Loucy (cell line): ENCODE data around the gene LEMD1.

Experiments used
- H2AFZ ChIP-seq: fragments of 200-600 bp; sonication (generic); 2 replicates; pipeline ENCODE4 v1.6.0; 2016; ENCODE audit warnings: antibody characterized with exemption, mild to moderate bottlenecking, low read length, moderate library complexity
- H3F3A ChIP-seq: fragments of 200-600 bp; 2 replicates; pipeline ENCODE4 v1.6.0; 2016; ENCODE audit warnings: antibody characterized with exemption, low read depth, mild to moderate bottlenecking
- H3K27me3 ChIP-seq: fragments of 200-600 bp; sonication (generic); 2 replicates; pipeline ENCODE4 v1.6.1; 2014; ENCODE audit warnings: low read length, mild to moderate bottlenecking; ENCODE audit not compliant: insufficient read depth, poor library complexity, severe bottlenecking
- H3K36me3 ChIP-seq: fragments of 200-600 bp; sonication (generic); 2 replicates; pipeline ENCODE4 v1.6.1; 2016; ENCODE audit warnings: low read length; ENCODE audit not compliant: insufficient read depth
- H3K4me1 ChIP-seq: fragments of 200-600 bp; sonication (generic); 2 replicates; pipeline ENCODE4 v1.5.1; 2014; ENCODE audit warnings: low read length, mild to moderate bottlenecking; ENCODE audit not compliant: insufficient read depth, poor library complexity, severe bottlenecking
- H3K4me2 ChIP-seq: fragments of 200-600 bp; sonication (generic); 2 replicates; pipeline ENCODE4 v1.6.0; 2014; ENCODE audit warnings: antibody characterized with exemption, low read length, low read depth, mild to moderate bottlenecking; ENCODE audit not compliant: poor library complexity, severe bottlenecking
- H3K4me3 ChIP-seq: fragments of 200-600 bp; sonication (generic); 2 replicates; pipeline ENCODE4 v1.5.1; 2014; ENCODE audit warnings: low read length, mild to moderate bottlenecking, mixed read lengths; ENCODE audit not compliant: poor library complexity, severe bottlenecking
- H3K79me2 ChIP-seq: fragments of 200-600 bp; sonication (generic); 2 replicates; pipeline ENCODE4 v1.6.1; 2014; ENCODE audit warnings: low read length; ENCODE audit not compliant: insufficient read depth
- H3K9ac ChIP-seq: fragments of 200-600 bp; sonication (generic); 2 replicates; pipeline ENCODE4 v1.6.0; 2014; ENCODE audit warnings: mild to moderate bottlenecking, low read depth, low read length, moderate library complexity; ENCODE audit not compliant: poor library complexity, severe bottlenecking
- H3K9me2 ChIP-seq: fragments of 200-600 bp; sonication (generic); replicated peaks from 2 replicates; pipeline ENCODE4 v1.6.1; 2016; ENCODE audit warnings: low read depth, low read length, mixed read lengths
- H3K9me3 ChIP-seq: fragments of 200-600 bp; sonication (generic); 2 replicates; pipeline ENCODE4 v1.6.1; 2014; ENCODE audit warnings: mild to moderate bottlenecking, antibody characterized with exemption, low read length, low read depth; ENCODE audit not compliant: insufficient read depth
- H4K20me1 ChIP-seq: fragments of 200-600 bp; sonication (generic); 2 replicates; pipeline ENCODE4 v1.6.0; 2014; ENCODE audit warnings: antibody characterized with exemption, low read length, mild to moderate bottlenecking; ENCODE audit not compliant: insufficient read depth, poor library complexity, severe bottlenecking
- CTCF ChIP-seq: fragments of 200-600 bp; sonication (generic); conservative IDR thresholded peaks from 2 replicates; pipeline ENCODE4 v1.5.1; 2014; ENCODE audit warnings: mild to moderate bottlenecking, antibody characterized with exemption, low read length
- EZH2phosphoT487 ChIP-seq: fragments of 200-600 bp; IDR thresholded peaks from 2 replicates; pipeline ENCODE4 v1.6.1; 2018; ENCODE audit warnings: antibody characterized with exemption, mild to moderate bottlenecking, moderate library complexity, borderline replicate concordance

The LEMD1 gene, protein sequence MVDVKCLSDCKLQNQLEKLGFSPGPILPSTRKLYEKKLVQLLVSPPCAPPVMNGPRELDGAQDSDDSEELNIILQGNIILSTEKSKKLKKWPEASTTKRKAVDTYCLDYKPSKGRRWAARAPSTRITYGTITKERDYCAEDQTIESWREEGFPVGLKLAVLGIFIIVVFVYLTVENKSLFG

GRCh38 chr1:205421798-205422197 is at the start of gene LEMD1:
LEMD1 (minus strand) TSS chr1:205422056; CDS start chr1:205420536, 1,520 bp downstream.
- H3K9me2 ChIP-seq: no peaks in the 10 kb centered on the region
- no peaks in the 10 kb centered on the region for H3K79me2 ChIP-seq
- no peak within 1 kb of the TSS for H3K4me2 ChIP-seq
- H3K9me3 ChIP-seq: no peaks in the 10 kb centered on the region
- peaks cover 24% of the 10 kb centered on the region for H3K4me1 ChIP-seq
- H3F3A ChIP-seq: no peaks in the 10 kb centered on the region
- no peak within 1 kb of the TSS for H3K9ac ChIP-seq
- H4K20me1 ChIP-seq: no peaks in the 10 kb centered on the region
- H2AFZ ChIP-seq: no peak within 1 kb of the TSS
- no peaks in the 10 kb centered on the region for H3K27me3 ChIP-seq
- no peak for TF ChIP-seq EZH2phosphoT487
- TF ChIP-seq CTCF: no peak
- no peaks in the 10 kb centered on the region for H3K36me3 ChIP-seq
- H3K4me3 ChIP-seq: no peak within 1 kb of the TSS

DNA sequence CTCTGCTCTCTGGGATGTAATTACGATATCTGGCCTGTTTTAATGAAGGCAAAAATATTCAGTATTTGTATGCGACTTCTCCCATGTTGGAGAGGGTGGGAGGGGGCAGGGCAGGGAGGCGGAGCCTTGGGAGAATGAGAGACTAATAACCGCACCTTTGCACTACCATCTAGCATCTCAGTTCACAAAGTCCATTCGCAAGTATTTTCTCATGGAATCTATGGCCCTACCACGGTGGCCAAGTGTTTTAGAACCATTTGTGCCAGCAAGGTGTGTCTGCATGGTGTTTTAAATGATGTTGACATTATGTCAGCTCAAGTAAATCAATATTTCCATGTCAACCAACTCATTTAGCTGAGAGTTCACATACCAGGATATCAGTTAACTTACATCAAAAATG is 48.3 kb upstream of the LEMD1 start:
- no peaks in the 10 kb centered on the region for H3K27me3 ChIP-seq
- no peaks in the 10 kb centered on the region for H3K79me2 ChIP-seq
- H2AFZ ChIP-seq: no peak overlapping the region

GRCh38 chr1:205466595-205467220 is 44.9 kb upstream of the LEMD1 start:
- Histone ChIP-seq H2AFZ (no peak overlapping the region), H3K36me3 (no peaks in the 10 kb centered on the region), H3K4me3 (no peak overlapping the region), H3K4me1 (no peaks in the 10 kb centered on the region), H4K20me1 (no peaks in the 10 kb centered on the region), H3F3A (no peaks in the 10 kb centered on the region), H3K79me2 (no peaks in the 10 kb centered on the region), H3K9ac (no peak overlapping the region), H3K27me3 (no peaks in the 10 kb centered on the region), H3K9me2 (no peaks in the 10 kb centered on the region), H3K4me2 (no peak overlapping the region), H3K9me3 (no peaks in the 10 kb centered on the region)
- TF ChIP-seq CTCF (no peak), EZH2phosphoT487 (no peak)

More for the DNA sequence above, 48.3 kb upstream of the LEMD1 start:
- Histone ChIP-seq H3K4me2 (no peak overlapping the region), H3K36me3 (no peaks in the 10 kb centered on the region), H3K4me3 (no peak overlapping the region), H3K9ac (no peak overlapping the region), H3K4me1 (no peaks in the 10 kb centered on the region), H4K20me1 (no peaks in the 10 kb centered on the region), H3K9me3 (peaks cover 5% of the 10 kb centered on the region), H3K9me2 (no peaks in the 10 kb centered on the region), H3F3A (no peaks in the 10 kb centered on the region)
- TF ChIP-seq CTCF (no peak), EZH2phosphoT487 (no peak)
